Right cardiac atrium (tissue), 5 donors: ENCODE results near the gene PTHLH. TPM values are rescaled to one million over a fixed set of nuclear protein-coding genes. Genes with fewer than 3 reads are reported as not detected.

Source experiments
- ATAC-seq, 2 donors: fragments of 200-7000 bp; cut with Tn5 transposase; one replicate each; pipeline versions ENCODE4 v1.8.0 to v1.9.1; 2020; ENCODE audit warnings: moderate library complexity in 2 of 2, mild to moderate bottlenecking in 1 of 2
- DNase-seq, 3 donors: peaks; one replicate each; pipeline ENCODE4 v3.0.0-alpha.2; 2020
- H3K27ac ChIP-seq: one replicate; pipeline ENCODE4 v1.5.1; 2013; ENCODE audit warnings: mild to moderate bottlenecking, low read length, control low read depth, moderate library complexity
- H3K27me3 ChIP-seq: one replicate; pipeline ENCODE4 v1.6.1; 2013; ENCODE audit not compliant: control insufficient read depth, insufficient read depth
- H3K4me1 ChIP-seq: one replicate; pipeline ENCODE4 v1.6.1; 2013; ENCODE audit warnings: low read length; ENCODE audit not compliant: control insufficient read depth, insufficient read depth
- H3K4me3 ChIP-seq: one replicate; pipeline ENCODE4 v1.5.1; 2013; ENCODE audit warnings: low read length, control low read depth
- H3K9me3 ChIP-seq: one replicate; pipeline ENCODE4 v1.6.1; 2013; ENCODE audit warnings: low read length; ENCODE audit not compliant: control insufficient read depth
- WGBS: extraction: QIAGEN DNeasy Blood & Tissue Kit; methylation state at CpG from one replicate; pipeline ENCODE4 v1.1.7; 2013; 5-methylcytosine and 5-hydroxymethylcytosine counted together
- intact Hi-C, 4 donors: fragments of 100-400 bp; cut with DNase I; formaldehyde crosslinking; loops; one replicate each; pipeline versions ENCODE4 v1.11.0 to v1.14.0; 2022 to 2023
- polyA plus RNA-seq: library from polyadenylated mRNA; stranded (reverse); fragments of 200-250 nt; gene quantifications from one replicate; pipeline ENCODE4 v1.2.3, GENCODE V29; 2013
- total RNA-seq, 4 donors: library from RNA; stranded (reverse); fragmentation: NEBNext Ultra II Directional; extraction: Animal tissue kit (Norgen Biotek cat#: 25700); gene quantifications; one replicate each; pipeline ENCODE4 v1.2.1, GENCODE V29; 2021
- donor health status: healthy with polysubstance abuse.
- donor health status: DM: no; HTN: yes; CAD: no.
- donor health status: DM: no; HTN: no; CAD: no.
- donor health status: DM: no; HTN: yes; CAD: no; lungs with severe emphysema.
- donor health status: DM: yes; HTN: yes; CAD: no.

PTHLH gene
- total and polyA plus RNA-seq, 5 donors, result 1.2 to 64.6 (median 2.2) TPM

DNA sequence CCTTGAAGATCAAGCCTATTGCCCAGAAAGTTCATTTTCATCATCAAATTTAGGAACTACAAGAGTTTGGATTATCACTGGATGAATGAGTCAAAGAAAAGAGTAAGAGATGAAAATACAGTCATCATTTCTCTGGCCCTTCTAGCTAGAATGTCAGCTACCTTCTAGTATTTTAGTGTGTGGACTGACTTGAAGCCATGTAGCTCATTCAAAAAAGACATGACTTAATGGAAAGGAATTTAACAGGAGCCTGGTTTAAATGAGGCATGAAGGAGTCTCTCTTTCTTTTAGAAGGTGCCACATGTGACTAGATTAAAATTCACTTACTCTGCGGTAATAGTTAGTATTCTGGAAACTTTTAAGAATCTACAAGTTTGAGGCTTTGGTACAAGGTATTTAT is 7.1 kb downstream of the PTHLH start:
- no peak for ATAC-seq
- DNase-seq, result no peak
- WGBS, result 46% methylated on average over 1 of the region's 1 CpG
- Histone ChIP-seq H3K27ac (no peak overlapping the region), H3K27me3 (peaks cover 2% of the 10 kb centered on the region), H3K4me1 (peaks cover 2% of the 10 kb centered on the region), H3K4me3 (no peak overlapping the region), H3K9me3 (no peaks in the 10 kb centered on the region)
- intact Hi-C loops, result no loop called here

DNA sequence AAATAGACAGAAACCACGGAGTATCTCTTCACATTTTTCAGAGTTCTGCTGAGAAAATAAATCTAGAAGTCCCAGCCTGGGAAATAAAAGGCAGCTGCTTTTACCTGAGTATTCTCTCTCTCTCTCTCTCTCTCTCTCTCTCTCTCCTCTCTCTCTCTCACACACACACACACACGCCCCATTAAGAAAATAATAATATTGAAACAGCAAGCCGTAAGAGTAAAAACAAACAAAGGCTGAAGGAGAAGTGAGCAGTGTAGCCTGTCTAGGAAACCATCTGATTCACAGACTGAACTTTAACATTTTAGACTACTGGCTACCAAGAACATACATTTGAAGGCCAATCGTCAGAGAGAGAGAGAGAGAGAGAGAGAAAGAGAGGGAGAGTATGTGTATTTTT is 8.4 kb downstream of the PTHLH start:
- ATAC-seq (no peak), DNase-seq (no peak)
- H3K4me1 ChIP-seq, result peaks cover 1% of the 10 kb centered on the region
- H3K9me3 ChIP-seq, result no peaks in the 10 kb centered on the region
- no peak overlapping the region for H3K4me3 ChIP-seq
- H3K27ac ChIP-seq, result no peak overlapping the region
- 59% methylated on average over 4 of the region's 4 CpGs for WGBS
- intact Hi-C loops, result no loop called here
- peaks cover 2% of the 10 kb centered on the region for H3K27me3 ChIP-seq

DNA sequence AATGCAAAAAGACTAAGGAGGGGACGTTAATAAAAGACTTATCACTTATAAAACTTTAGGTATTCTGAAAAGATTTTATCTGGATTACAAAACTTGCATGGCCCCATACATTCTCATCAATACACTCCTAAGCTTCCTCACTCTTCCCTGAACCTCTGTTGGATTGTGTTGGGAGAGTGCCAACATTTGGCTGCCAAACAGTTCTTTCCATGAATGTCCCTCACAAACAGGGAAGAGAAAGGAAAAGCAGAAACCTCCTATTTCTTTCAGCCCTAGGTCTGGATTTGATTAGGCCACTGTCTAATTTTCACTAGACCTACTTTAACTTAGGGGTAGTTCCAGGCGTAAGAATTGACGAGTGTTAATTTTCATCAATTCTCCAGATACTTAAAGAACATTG is 11.7 kb downstream of the PTHLH start:
- H3K9me3 ChIP-seq, result no peaks in the 10 kb centered on the region
- DNase-seq (no peak), ATAC-seq (no peak)
- no peaks in the 10 kb centered on the region for H3K4me1 ChIP-seq
- intact Hi-C loops, result no loop called here
- no peak overlapping the region for H3K4me3 ChIP-seq
- H3K27me3 ChIP-seq, result peaks cover 2% of the 10 kb centered on the region
- H3K27ac ChIP-seq, result no peak overlapping the region
- 85% methylated on average over 3 of the region's 3 CpGs for WGBS

DNA sequence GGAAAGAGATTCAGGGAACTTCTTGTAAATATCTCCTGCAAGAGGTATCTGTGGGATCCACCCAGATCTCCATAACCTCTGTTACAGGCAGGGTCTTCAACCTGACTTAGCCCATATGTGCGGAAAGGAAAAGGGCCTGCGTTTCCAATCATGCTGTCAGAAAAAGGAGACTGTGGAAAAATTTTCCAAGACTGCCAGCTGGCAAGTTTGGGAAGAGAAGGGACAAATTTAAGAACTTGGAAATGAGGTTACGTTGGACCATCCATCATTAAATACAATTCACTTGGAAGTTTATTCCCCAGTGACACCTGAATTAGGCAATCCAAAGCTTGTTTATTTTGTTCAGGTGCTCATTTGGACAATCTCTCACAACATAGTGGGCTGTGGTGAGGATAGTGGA is 13.9 kb downstream of the PTHLH start:
- no peak for ATAC-seq
- Histone ChIP-seq H3K4me1 (no peaks in the 10 kb centered on the region), H3K27ac (no peak overlapping the region), H3K9me3 (no peaks in the 10 kb centered on the region), H3K4me3 (no peak overlapping the region), H3K27me3 (no peaks in the 10 kb centered on the region)
- DNase-seq, result no peak
- WGBS, result 88% methylated on average over 3 of the region's 3 CpGs
- intact Hi-C loops, result no loop called here

DNA sequence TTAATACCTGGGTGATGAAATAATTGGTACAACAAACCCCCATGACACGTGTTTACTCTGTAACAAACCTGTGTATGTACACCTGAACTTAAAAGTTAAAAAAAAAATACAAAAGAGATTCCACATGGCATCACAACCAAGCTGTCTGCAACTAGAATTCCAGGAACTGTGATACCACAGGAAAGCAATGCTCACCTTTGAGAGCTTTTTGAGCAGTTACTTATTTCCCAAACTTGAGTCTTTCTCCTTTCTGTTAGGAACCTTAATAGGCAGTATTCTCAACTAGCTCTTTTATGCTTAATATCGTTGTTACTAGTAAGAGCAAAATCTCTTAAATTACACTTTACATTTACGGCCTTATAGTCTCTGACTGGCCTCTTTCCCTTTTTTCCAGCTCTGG is 15.2 kb downstream of the PTHLH start:
- Histone ChIP-seq H3K27ac (no peak overlapping the region), H3K9me3 (no peaks in the 10 kb centered on the region), H3K4me1 (no peaks in the 10 kb centered on the region), H3K4me3 (no peak overlapping the region), H3K27me3 (no peaks in the 10 kb centered on the region)
- intact Hi-C loops, result no loop called here
- DNase-seq (no peak), ATAC-seq (no peak)
- WGBS, result 80% methylated on average over 3 of the region's 3 CpGs

GRCh38 chr12:27953817-27954216 is 18.7 kb downstream of the PTHLH start:
- H3K4me3 ChIP-seq, result no peak overlapping the region
- H3K4me1 ChIP-seq, result no peaks in the 10 kb centered on the region
- intact Hi-C loops, result no loop called here
- H3K27me3 ChIP-seq, result no peaks in the 10 kb centered on the region
- ATAC-seq, result no peak
- no peak for DNase-seq
- H3K27ac ChIP-seq, result no peak overlapping the region
- WGBS, result 78% methylated on average over 3 of the region's 3 CpGs
- no peaks in the 10 kb centered on the region for H3K9me3 ChIP-seq

- ATAC-seq (no peak), DNase-seq (no peak)
- no peak overlapping the region for H3K4me3 ChIP-seq
- H3K9me3 ChIP-seq, result no peaks in the 10 kb centered on the region
- no peaks in the 10 kb centered on the region for H3K27me3 ChIP-seq
- no peak overlapping the region for H3K27ac ChIP-seq
- intact Hi-C loops, result no loop called here
- no peaks in the 10 kb centered on the region for H3K4me1 ChIP-seq
- 90% methylated on average over 4 of the region's 4 CpGs for WGBS
Measured at GRCh38 chr12:27953348-27953747, 19.2 kb downstream of the PTHLH start.

DNA sequence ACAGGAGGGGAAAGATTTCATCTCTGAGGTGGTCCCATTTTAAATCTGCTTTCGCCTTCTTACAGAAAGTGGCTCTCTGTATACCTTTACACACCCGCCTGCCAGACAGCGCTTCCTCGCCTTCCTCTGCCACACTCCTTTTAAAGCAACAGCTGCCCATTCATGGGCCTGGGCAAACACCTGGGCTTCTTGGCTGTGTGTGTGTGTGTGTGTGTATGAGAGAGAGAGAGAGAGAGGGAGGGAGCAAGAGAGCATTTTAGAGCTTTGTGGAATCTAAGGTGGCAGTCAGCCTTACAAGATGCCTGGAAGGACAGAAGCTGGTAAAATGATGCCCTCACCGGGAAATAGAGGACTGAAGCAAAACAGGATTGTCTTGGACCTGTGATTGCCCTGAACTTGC is 20.0 kb downstream of the PTHLH start:
- no peak overlapping the region for H3K4me3 ChIP-seq
- WGBS, result 80% methylated on average over 5 of the region's 5 CpGs
- H3K27ac ChIP-seq, result no peak overlapping the region
- ATAC-seq, result no peak
- no peaks in the 10 kb centered on the region for H3K4me1 ChIP-seq
- intact Hi-C loops, result no loop called here
- H3K9me3 ChIP-seq, result no peaks in the 10 kb centered on the region
- DNase-seq, result no peak
- no peaks in the 10 kb centered on the region for H3K27me3 ChIP-seq

DNA sequence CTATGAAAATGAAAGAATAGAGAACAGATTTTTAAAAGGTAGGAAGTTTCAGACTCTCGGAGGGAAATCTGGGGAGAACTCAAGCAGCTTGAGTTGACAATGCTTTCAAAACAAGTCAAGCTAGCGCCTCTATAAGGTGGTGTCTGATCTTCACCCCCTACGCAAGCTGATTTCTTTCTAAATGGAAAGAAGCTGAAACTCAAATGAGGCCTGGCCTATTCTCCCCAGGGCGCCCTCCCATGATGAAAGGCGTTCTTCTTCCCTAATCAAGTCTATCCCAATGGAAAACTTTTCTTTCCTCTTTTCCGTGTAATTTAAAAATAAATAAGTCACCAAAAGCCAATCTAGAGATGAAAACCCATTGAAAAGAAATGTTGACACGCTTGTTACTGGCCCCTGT is 20.6 kb downstream of the PTHLH start:
- Histone ChIP-seq H3K27ac (no peak overlapping the region), H3K27me3 (no peaks in the 10 kb centered on the region), H3K4me1 (no peaks in the 10 kb centered on the region), H3K9me3 (no peaks in the 10 kb centered on the region), H3K4me3 (no peak overlapping the region)
- DNase-seq (no peak), ATAC-seq (no peak)
- 66% methylated on average over 7 of the region's 7 CpGs for WGBS
- intact Hi-C loops, result no loop called here

DNA sequence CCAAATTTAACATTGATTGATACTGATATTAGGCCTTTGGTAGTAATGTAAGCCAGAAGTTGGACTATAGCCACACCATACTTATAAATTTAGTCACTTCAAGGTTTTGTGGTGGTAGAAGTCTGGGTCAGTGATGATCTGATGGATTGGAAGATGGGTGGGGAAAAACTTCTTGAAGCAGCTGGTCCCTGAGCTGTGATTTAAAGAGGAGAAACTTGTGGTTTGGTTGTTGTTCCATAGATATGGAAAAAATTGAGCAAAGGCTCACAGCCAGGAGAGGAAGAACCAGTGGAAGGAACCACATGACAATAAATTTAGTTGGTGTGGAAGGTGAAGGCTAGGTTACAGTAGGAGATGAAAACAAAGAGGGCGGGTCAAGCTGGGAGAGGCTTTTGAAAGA is 26.1 kb downstream of the PTHLH start:
- Histone ChIP-seq H3K27ac (no peak overlapping the region), H3K4me1 (no peaks in the 10 kb centered on the region), H3K4me3 (no peak overlapping the region), H3K27me3 (no peaks in the 10 kb centered on the region), H3K9me3 (no peaks in the 10 kb centered on the region)
- ATAC-seq (no peak), DNase-seq (no peak)
- intact Hi-C loops, result loop anchor here in 3 of 4 donors (10.0 kb wide), 2 partner anchors 132 to 212 kb away; no protein-coding TSS in a partner anchor
- 79% methylated on average over 1 of the region's 1 CpG for WGBS

DNA sequence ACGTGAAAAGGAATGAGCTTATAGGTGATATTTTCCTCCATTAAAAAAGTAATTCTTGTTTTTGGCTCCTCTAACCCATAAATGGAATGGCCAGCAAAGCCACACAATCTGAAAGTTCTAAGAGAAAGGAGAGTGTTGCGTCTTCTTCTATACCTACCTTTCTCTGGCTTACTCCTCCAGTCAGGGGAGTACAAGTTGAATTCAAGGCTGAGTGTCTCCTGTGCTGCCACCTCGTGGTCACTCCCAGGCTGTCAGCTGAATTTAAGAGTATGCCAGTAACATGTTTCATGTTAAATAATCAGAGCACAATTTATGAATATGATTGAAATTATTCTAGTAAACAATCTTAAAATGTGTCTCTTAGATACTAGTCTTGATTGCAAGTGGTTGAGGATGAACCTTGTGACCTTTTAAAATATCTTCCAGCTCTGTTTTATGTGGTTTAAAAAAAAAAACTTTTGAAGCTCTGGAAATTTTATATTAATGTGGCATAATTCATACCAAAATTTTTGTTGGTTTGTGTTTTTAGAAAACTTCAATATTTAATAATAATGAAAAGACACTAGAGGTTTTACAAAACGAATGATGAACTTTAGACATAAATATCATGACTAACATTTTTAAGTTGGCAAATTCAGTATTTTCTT is 31.7 kb downstream of the PTHLH start:
- Histone ChIP-seq H3K27me3 (no peaks in the 10 kb centered on the region), H3K4me3 (no peak overlapping the region), H3K27ac (no peak overlapping the region), H3K9me3 (no peaks in the 10 kb centered on the region), H3K4me1 (no peaks in the 10 kb centered on the region)
- 37% methylated on average over 4 of the region's 4 CpGs for WGBS
- ATAC-seq (peak; percentile 70 to 74), DNase-seq (peak; percentile 63 to 88 (median 81))
- intact Hi-C loops, result loop anchor here in 3 of 4 donors (5.0 to 10.0 kb wide), 3 partner anchors 126 to 209 kb away; no protein-coding TSS in a partner anchor

- intact Hi-C loops, result loop anchor here in 3 of 4 donors (5.0 to 10.0 kb wide), 3 partner anchors 125 to 208 kb away; no protein-coding TSS in a partner anchor
- no peak for DNase-seq
- WGBS, result 92% methylated on average over 4 of the region's 4 CpGs
- H3K4me1 ChIP-seq, result no peaks in the 10 kb centered on the region
- no peak for ATAC-seq
- no peak overlapping the region for H3K4me3 ChIP-seq
- no peaks in the 10 kb centered on the region for H3K27me3 ChIP-seq
- H3K27ac ChIP-seq, result no peak overlapping the region
- no peaks in the 10 kb centered on the region for H3K9me3 ChIP-seq
Measured at GRCh38 chr12:27940245-27940644, 32.3 kb downstream of the PTHLH start.
